GM13976 (cell line): ENCODE results near the gene AVPI1.

ENCODE experiments used
- DNase-seq: peaks from one replicate; pipeline ENCODE4 v3.0.0; 2012; ENCODE audit warnings: low spot score
- CTCF ChIP-seq: IDR thresholded peaks from 2 replicates; pipeline ENCODE4 v1.5.1; 2012; ENCODE audit warnings: borderline replicate concordance, mild to moderate bottlenecking; ENCODE audit not compliant: insufficient read depth; ENCODE audit errors: extremely low read depth, missing control alignments, control extremely low read depth
- in situ Hi-C: fragments of 300-500 bp; cut with MboI; formaldehyde crosslinking; loops from one replicate; pipeline ENCODE4 v1.12.0; 2022; ENCODE audit warnings: low sequenced_read_pairs, mixed read lengths, inconsistent platforms; ENCODE audit not compliant: unreplicated experiment

The AVPI1 gene, protein sequence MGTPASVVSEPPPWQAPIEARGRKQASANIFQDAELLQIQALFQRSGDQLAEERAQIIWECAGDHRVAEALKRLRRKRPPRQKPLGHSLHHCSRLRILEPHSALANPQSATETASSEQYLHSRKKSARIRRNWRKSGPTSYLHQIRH

DNA sequence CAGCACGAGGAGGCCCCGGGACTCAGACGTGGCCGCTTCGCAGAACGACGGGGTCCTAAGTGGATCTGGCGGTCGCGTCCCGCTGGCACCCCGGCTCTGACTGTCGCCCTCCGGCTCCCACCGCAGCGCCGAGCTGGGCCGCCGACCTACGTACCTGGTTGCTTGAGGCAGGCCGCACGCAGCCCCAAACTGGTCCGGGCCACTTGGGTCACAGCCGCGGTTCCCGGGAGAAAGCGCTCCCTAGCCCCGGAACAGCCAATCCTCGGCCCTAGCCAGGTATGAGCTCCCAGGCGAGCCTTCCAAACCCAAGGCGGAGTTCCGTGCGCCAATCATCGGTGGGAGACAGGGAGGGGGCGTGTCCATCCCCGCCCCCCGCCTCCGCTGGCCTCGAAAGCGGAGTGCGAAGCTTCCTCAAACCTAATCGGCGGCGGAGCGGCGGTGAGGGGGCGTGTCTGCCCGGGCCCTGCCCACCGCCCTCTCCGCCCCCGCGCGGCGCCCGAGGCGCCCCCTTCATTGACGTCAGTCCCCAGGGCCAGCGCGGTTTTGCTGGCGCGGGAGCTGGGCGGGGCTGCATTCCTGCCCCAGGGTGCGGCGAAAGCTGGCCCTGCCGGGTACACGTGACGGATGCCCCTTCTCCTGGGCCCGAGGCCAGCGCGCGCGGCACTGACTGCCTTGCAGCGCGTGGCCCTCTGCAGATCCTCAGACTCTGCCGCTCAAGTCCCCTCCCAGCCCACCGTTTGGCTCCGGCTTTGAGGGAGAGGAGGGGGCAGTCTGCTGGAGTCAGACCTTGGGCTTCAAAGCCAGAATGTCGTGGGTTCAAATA lies at the start of gene AVPI1:
Gene AVPI1, minus strand, starts transcription at position 280 of the 823 bp plus-strand sequence. CDS start 7,336 bp downstream, outside the sequence.
- no peak for TF ChIP-seq CTCF
- in situ Hi-C loops: no loop called here
- DNase-seq: peak; percentile 97

DNA sequence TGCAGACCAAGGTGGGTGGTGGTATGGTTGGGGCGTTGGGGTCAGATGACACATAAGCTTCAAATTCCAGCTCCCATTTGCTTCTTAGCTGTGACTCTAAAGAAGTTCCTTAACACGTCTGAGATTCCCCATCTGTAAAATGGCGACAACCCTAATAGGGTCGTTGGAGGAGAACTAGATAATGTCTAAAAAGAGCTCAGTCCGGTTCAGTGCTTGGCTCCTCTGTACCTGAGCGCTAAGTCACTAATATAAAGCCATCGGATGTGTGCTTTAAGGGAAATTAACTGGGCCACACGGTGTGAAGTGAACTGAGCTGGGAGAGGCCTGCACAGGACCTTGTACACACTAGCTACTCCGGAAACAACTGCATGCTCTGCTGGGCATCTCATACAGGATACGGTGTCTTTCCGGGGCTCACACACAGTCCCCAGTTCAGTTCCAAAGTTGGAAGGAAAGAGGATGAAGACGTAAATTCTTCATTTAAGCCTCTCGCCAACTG lies 49.4 kb upstream of the AVPI1 start:
- DNase-seq: no peak
- no peak for TF ChIP-seq CTCF
- in situ Hi-C loops: no loop called here

DNA sequence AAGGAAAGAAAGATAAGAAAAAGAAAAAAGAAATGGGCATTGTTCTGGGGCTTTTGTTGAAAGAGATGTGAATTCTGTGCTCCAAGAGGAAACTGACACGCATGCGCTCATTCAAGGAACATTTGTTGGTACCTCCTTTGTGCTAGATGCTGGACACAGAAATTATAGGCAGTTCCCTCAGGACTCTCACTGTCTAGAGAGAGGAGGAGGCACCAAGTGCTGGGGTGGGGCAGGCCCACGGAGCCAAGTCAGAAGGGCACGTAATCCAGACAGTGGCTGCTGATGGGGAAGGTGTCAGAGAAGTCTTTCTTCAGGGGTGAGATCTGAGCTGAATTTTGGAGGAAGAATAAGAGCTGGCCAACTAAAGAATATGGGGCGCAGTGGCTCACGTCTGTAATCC lies 47.0 kb upstream of the AVPI1 start:
- no peak for DNase-seq
- TF ChIP-seq CTCF: no peak
- in situ Hi-C loops: no loop called here

GRCh38 chr10:97733256-97733655 lies 46.2 kb upstream of the AVPI1 start:
- DNase-seq: no peak
- in situ Hi-C loops: no loop called here
- TF ChIP-seq CTCF: no peak

- no peak for TF ChIP-seq CTCF
- no peak for DNase-seq
- in situ Hi-C loops: no loop called here
These were observed 45.0 kb upstream of the AVPI1 start for GRCh38 chr10:97732052-97732359.

GRCh38 chr10:97731346-97732051 lies 44.5 kb upstream of the AVPI1 start:
- TF ChIP-seq CTCF: peak; percentile 76
- DNase-seq: peak; percentile 61
- in situ Hi-C loops: no loop called here
